ENCODE results near the gene WDR33. TPM values are rescaled to one million over a fixed set of nuclear protein-coding genes. Genes with fewer than 3 reads are reported as not detected.
A peak's percentile ranks its signal among the peaks of the same experiment; 100 is the strongest.

Gene WDR33
- total RNA-seq, 2 donors from 2014 or later, result 25.4 to 41.9 TPM

DNA sequence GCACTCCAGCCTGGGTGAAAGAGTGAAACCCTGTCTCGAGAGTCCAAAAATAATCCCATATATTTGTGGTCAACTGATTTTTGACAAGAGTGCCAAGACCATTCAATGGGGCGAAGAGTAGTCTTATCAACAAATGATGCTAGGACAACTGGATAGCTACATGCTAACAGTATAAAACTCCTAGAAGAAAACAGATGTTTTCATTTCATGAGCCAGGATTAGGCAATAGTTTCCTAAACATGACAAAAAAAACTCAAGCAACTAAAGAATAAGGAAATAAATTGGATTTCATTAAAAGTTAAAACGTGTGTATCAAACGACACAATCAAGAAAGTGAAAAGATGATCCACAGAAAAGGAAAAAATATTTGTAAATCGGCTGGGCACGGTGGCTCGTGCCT is 141.9 kb downstream of the WDR33 start:
- DNase-seq (ENCODE audit: low spot score), result no peak
- H3K4me3 ChIP-seq, result no peak overlapping the region
- 81% methylated on average over 7 of the region's 7 CpGs for WGBS
- H3K9me3 ChIP-seq, result no peaks in the 10 kb centered on the region
- no peak overlapping the region for H3K27ac ChIP-seq
- H3K27me3 ChIP-seq (replicated peaks; ENCODE audit: insufficient read depth), result no peaks in the 10 kb centered on the region
- H3K4me1 ChIP-seq (replicated peaks), result no peaks in the 10 kb centered on the region
- no peaks in the 10 kb centered on the region for H3K36me3 ChIP-seq
- TF ChIP-seq, protein P1, sequence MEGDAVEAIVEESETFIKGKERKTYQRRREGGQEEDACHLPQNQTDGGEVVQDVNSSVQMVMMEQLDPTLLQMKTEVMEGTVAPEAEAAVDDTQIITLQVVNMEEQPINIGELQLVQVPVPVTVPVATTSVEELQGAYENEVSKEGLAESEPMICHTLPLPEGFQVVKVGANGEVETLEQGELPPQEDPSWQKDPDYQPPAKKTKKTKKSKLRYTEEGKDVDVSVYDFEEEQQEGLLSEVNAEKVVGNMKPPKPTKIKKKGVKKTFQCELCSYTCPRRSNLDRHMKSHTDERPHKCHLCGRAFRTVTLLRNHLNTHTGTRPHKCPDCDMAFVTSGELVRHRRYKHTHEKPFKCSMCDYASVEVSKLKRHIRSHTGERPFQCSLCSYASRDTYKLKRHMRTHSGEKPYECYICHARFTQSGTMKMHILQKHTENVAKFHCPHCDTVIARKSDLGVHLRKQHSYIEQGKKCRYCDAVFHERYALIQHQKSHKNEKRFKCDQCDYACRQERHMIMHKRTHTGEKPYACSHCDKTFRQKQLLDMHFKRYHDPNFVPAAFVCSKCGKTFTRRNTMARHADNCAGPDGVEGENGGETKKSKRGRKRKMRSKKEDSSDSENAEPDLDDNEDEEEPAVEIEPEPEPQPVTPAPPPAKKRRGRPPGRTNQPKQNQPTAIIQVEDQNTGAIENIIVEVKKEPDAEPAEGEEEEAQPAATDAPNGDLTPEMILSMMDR (IDR thresholded peaks at IDR 0.05), result no peak
- TF ChIP-seq POLR2A (IDR thresholded peaks at IDR 0.05) (no peak), POLR2AphosphoS5 (IDR thresholded peaks at IDR 0.05) (no peak)
- intact Hi-C loops (cut with DNase I), result no loop called here

DNA sequence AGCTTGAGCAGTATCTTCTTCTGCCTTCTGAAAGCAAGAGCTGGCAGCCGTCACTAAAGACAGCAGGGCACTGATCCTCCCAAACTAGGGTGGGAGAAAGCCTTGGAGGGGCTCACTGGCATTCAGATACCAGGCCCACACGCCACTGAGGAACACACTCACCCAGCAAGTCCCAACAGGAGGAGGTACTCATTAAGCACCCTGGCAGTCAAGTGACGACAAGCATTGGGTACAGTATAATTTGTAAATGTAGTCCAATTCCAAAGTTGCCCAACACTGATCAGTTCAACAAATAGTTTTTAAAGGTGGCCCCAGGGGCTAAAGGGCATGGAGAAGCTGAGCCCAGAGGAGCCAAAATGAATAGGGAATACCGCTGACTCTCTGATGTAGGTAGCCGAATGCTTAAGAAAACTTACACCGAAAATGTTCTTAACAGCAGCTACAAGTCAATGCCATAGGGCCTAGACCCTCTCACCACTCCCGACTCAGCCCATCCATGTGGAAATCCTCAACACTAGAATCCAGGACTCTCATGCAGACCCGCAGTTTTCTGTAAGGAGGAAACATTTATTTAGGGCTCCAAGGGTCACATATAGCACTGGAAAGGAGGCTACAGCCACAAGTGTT is 145.6 kb downstream of the WDR33 start:
- no peaks in the 10 kb centered on the region for H3K4me1 ChIP-seq (replicated peaks)
- H3K27me3 ChIP-seq (replicated peaks; ENCODE audit: insufficient read depth), result peaks cover 2% of the 10 kb centered on the region
- TF ChIP-seq, protein P1 (IDR thresholded peaks at IDR 0.05), result no peak
- no peak for TF ChIP-seq POLR2AphosphoS5 (IDR thresholded peaks at IDR 0.05)
- TF ChIP-seq POLR2A (IDR thresholded peaks at IDR 0.05), result no peak
- no peaks in the 10 kb centered on the region for H3K9me3 ChIP-seq
- peak overlapping the region in 1 of 2 donors; percentile 54 for H3K27ac ChIP-seq
- H3K4me3 ChIP-seq, result no peak overlapping the region
- WGBS, result 72% methylated on average over 8 of the region's 8 CpGs
- intact Hi-C loops (cut with DNase I), result no loop called here
- no peak for DNase-seq (ENCODE audit: low spot score)
- no peaks in the 10 kb centered on the region for H3K36me3 ChIP-seq

DNA sequence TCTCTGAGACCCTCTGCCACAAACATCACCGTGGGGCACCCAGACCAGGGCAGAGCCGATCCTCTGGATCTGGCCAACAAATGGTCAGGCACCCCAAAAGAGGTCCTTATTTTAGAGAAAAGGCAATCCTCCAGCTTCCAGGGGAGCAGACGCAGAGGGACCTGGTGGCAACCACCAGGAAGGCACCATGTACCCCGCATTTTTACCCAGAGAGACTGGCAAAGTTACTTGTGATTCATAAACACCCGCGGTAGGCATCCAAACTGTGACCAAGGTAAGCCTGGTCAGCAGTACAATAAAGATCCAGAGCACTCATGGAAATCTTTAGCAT is 146.1 kb downstream of the WDR33 start:
- Histone ChIP-seq H3K27me3 (replicated peaks; ENCODE audit: insufficient read depth) (peaks cover 2% of the 10 kb centered on the region), H3K4me3 (no peak overlapping the region), H3K9me3 (no peaks in the 10 kb centered on the region), H3K27ac (peak overlapping the region in 1 of 2 donors; percentile 54), H3K36me3 (no peaks in the 10 kb centered on the region), H3K4me1 (replicated peaks) (no peaks in the 10 kb centered on the region)
- no peak for TF ChIP-seq POLR2A (IDR thresholded peaks at IDR 0.05)
- no peak for TF ChIP-seq POLR2AphosphoS5 (IDR thresholded peaks at IDR 0.05)
- TF ChIP-seq, protein P1 (IDR thresholded peaks at IDR 0.05), result no peak
- no peak for DNase-seq (ENCODE audit: low spot score)
- intact Hi-C loops (cut with DNase I), result no loop called here
- 74% methylated on average over 6 of the region's 6 CpGs for WGBS

DNA sequence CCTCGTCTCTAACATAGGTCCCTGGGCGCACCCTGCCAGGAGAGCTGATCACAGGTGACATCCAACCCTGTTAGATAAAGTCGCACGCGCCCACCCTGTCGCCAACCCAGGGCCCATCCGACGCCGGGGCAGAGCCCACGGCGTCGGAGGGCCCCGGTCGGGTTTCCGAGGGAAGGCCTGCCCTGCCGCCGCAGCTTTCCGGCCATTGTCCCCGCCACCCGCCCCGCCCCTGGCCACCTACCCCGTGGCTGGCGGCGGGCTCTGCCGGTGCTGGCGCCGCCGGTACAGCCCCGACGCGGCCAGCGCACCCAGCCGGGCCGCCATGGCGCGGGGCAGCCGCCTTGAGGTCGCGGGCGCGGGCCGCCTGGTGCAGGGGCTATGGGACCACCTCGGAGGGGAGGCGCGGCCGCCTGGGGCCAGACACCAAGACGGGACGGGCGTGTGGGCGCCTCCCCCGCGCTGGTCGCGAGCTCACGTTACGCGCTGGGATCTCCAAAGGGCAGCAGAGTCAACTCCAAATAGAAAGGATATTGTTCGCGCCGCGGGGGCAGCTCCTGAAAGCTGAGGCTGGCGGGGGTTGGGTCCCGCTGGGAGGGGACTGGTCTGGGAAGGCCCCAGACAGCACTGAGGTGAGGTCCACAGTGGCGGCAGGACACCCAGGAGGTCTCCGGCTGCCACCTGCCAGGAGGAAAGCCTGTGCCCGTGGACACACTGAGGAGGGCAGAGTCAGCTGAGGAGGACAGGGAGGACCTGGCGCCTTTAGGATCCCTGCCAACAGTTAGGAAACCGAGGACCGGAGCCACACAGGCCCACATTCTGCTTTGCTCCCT is 146.7 kb downstream of the WDR33 start:
- TF ChIP-seq, protein P1 (IDR thresholded peaks at IDR 0.05), result no peak
- TF ChIP-seq POLR2A (IDR thresholded peaks at IDR 0.05), result no peak
- TF ChIP-seq POLR2AphosphoS5 (IDR thresholded peaks at IDR 0.05), result no peak
- H3K27ac ChIP-seq, result peak overlapping the region; percentile 45 to 54
- peaks cover 2% of the 10 kb centered on the region for H3K27me3 ChIP-seq (replicated peaks; ENCODE audit: insufficient read depth)
- H3K4me1 ChIP-seq (replicated peaks), result no peaks in the 10 kb centered on the region
- no peaks in the 10 kb centered on the region for H3K9me3 ChIP-seq
- WGBS, result 21% methylated on average over 40 of the region's 69 CpGs
- no peak for DNase-seq (ENCODE audit: low spot score)
- no peaks in the 10 kb centered on the region for H3K36me3 ChIP-seq
- intact Hi-C loops (cut with DNase I), result no loop called here
- peak overlapping the region; percentile 4 to 18 for H3K4me3 ChIP-seq
